HG03571 (cell line): ENCODE measurements around the gene ALG11.
A peak's percentile ranks its signal among the peaks of the same experiment; 100 is the strongest.
"Not testable (repeated sequence)": the region's sequence is repeated elsewhere in the genome, so short reads cannot be mapped to it uniquely, and the experiment has no call there.

Source experiments
- ATAC-seq: cut with Tn5 transposase; IDR thresholded peaks from one replicate; pipeline ENCODE4 v1.9.1; 2021; ENCODE audit not compliant: unreplicated experiment

ALG11 gene

DNA sequence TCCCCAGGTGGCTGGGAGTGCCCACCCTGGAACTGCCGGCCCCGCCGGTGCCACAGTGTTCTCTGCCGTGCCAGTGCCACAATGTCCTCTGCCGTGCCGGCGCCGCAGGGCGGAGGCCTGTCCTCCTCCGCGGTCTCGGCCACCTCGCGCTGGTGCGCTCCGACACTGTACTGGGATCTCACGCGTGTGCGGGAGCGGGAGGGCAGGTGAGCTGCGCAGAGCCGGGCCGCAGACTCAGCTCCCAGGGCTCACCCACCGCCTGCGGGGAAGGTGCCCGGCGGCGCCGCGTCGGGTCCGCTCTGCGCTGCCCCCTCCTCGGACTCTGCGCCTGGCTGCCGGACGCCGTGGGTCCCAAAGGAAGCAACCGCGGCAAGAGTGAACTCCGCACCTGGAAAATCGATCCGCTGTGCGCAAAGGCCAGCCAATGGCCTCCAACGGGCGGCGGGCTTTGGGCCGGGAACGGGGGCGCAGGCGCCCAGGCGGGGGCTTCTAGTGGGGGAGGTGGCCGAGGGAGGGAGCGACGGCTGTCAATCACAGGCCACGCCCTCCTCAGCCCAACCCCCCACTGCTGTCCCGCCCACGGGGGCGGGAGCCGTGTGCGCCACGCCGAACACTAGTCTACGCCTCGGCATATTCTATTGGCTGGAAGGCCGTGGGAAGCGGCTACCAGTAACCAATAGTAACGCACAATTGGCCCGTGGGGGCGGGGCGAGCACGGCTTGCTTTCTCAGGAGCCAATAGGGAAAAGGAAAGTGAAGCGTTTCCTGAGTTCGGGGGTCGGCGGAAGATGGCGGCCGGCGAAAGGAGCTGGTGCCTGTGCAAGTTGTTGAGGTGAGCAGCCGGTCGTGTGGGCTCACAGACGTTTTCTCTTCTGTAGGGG is at the start of gene ALG11:
Gene ALG11 (plus strand): TSS at position 767 of the 880 bp plus-strand sequence. CDS start 21 bp downstream, at position 788.
- ATAC-seq, result peak; percentile 100

GRCh38 chr13:51966186-51966585 is 46.0 kb upstream of the ALG11 start:
- ATAC-seq, result no peak

GRCh38 chr13:51967482-51968446 is 44.4 kb upstream of the ALG11 start:
- no peak for ATAC-seq

GRCh38 chr13:51970349-51970748 is 41.8 kb upstream of the ALG11 start:
- ATAC-seq, result no peak

DNA sequence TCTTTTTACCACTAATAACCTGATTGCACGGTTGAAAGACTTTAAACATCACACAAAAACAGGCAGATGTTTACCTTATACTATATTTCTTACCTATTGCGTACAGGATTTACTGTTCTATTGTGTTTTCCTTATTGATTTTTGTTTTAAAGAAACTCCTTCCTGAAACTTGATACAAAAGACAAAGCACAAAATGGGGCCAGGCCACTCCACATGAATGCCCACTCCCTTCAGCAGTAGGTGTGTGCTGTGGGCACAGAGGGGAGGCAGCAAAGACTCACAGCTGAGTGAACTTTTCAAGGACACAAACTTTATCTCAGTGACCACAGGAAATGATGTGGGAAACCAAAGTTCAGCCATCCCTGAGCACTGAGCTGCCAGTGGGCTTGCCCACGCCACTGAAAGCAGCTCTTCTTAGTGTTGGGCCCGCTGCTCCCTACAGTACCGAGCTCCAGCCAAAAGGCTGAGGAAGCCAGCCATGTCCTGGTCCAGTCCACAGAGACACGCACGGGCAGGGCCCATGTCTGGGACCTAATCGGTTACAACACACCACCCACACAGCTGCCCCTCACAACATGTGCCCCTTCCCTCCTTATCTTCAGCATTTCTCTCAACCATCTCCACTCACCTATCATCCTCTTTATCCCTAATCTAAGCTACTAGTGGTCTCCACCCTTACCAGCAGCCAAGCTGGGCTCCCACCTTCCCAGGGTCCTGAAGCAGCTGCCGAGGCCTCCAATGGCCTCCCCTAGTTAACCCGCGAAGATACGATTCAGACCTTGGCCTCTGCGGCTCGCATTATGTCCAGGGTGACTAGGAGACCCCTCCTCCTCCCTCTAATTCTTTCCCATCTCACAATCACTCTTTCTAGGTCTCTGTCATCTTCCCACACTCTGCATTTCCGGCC is 40.4 kb upstream of the ALG11 start:
- no peak for ATAC-seq

- no peak for ATAC-seq
Observed at GRCh38 chr13:51974482-51974881, 37.7 kb upstream of the ALG11 start.

DNA sequence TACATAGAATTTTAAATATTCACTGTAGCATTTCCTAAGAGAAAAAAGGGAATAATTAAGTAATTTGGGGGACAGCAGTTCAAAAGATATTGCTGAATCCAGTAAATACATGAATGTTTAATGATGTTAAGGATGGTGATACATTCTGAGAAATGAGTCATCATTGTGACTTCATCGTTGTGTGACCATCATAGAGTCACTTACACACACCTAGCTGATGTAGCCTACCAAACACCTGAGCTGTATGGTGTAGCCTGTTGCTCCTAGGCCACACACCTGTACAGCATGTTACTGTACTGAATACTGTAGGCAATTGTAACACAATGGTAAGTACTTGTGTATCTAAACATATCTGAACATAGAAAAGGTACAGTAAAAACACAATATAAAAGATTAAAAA is 35.8 kb upstream of the ALG11 start:
- no peak for ATAC-seq

DNA sequence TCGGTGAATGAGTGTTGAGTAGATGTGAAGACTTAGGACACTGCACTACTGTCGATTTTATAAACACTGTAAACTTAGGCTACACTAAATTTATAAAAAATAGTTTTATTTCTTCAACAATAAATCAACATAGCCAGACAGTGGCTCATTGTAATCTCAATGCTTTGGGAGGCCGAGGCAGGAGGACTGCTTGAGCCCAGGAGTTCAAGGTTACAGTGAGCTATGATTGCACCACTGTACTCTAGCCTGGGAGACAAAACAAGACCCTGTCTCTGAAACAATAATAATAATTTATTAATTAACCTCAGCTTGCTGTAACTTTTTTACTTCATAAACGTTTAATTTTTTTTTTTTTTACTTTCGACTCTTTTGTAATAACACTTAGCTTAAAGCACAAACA is 35.3 kb upstream of the ALG11 start:
- ATAC-seq, result no peak

DNA sequence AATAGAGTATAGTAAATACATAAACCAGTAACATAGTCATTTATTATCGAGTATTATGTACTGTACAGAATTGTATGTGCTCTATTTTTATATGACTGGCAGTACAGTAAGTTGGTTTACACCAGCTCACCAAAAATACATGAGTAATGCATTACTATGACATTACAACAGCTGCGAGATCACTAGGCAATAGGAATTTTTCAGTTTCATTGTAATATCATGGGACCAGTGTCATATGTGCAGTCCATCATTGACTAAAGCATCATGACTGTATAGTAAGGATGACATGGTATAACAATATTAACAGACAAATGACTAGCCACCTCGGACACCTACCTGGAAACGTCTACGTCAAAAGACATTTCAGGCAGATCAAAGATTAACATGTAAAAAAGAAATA is 34.6 kb upstream of the ALG11 start:
- ATAC-seq, result no peak

DNA sequence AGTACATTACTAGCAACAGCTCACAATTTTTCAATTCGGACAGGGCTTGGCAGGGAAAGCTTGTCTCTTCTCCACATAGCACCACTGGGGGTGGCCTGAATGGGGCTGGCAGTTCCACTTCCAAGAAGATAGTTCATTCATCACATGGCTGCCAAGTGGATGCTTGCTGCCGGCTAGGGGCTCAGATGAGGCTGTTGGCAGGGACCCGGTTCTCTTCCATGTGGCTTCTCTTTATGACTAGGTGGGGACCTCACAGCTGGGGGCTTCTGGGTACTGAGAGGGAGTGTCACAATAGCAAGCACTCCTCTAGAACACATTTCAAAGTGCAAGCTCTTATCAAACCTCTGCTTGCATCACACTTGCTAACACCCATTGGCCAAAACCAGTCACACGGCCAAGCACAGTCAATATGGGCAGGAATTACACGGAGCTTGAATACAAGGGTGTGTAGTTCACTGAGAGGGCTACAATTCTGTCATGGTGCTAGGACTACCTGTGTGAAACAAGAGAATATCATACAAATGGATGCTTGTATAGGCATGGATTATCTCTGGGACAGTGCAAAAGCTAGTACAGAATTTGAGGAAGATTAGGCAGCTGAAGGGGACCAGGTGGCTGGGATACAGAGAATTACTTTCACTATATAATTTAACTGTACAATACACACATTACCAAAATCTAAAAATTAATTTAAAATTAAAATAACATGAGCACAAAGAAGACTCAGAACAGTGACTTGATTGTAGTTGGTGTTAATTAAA is 33.2 kb upstream of the ALG11 start:
- ATAC-seq, result no peak

DNA sequence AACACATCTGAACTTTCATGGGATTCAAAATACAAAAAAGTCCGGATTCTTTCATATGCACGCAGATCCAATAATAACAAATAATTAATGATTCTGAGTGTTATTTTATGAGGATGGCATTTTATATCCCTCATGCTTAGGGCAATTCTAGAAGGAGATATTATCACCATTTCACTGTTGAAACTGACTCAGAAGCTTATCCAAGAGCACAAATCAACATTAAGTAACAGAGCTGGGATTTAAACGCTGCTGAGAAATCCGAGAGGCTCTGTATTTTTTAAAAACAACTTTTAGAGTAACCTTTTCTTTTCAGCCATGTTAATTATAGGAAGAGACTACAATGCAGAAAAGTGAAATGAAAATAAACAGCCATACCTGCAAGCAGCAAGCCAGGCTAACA is 31.3 kb upstream of the ALG11 start:
- no peak for ATAC-seq

- no peak for ATAC-seq
Observed at GRCh38 chr13:51981355-51981754, 30.8 kb upstream of the ALG11 start.

DNA sequence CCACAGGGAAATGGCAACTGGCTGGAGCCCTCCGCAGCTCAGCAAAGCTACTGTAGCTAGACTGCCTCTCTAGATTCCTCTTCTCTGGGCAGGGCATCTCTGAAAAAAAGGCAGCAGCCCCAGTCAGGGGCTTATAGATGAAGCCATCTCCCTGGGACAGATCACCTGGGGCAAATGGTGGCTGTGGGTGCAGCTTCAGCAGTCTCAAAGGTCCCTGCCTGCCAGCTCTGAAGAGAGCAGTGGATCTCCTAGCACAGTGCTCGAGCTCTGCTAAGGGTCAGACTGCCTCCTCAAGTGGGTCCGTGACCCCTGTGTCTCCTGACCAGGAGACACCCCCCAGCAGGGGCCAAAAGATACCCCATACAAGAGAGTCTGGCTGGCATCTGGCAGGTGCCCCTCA is 28.9 kb upstream of the ALG11 start:
- not testable (repeated sequence) for ATAC-seq

GRCh38 chr13:51984904-51985303 is 27.3 kb upstream of the ALG11 start:
- ATAC-seq, result not testable (repeated sequence)

GRCh38 chr13:51988988-51989618 is 23.1 kb upstream of the ALG11 start:
- ATAC-seq, result no peak

- ATAC-seq, result no peak
Observed at GRCh38 chr13:51993713-51994112, 18.5 kb upstream of the ALG11 start.

DNA sequence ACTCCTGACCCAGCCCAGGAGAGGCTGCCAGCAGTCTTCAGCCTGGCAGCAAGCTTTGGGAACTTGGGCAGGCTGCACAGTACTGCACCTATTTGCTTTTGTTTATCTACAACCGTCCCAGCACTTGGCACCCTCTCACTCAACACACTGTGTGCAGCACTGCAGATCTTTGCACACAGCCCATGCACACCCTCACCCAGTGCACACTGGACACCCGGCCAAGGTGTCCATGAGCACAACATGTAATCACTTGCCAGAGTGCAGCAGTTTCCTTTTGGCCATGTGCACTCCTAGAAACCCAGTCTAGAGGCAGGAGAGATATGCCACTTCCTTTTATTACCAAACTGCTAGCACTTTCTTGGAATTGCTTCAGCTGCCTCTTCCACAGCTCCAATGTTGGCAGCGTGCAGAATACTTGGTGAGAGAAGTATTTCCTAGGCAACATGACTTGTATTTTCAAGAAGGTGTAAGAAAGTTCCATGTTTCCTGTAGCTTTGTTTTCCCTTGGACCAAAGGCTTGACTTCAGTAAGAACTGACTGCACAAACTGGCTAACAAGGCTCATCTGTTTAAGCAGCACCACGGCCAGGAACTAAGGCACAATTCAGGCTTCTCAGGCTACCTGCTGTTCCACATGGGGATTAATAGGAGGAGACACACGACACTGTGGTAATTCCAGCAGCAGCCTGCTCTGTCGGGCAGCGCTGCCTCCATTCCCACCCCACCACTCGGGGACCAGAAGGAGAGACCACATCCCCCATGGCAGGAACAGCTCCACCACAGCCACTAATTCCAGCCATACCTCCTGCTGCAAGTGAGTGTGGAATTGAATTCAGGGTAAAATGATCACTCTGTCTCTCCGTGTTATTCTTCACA is 16.3 kb upstream of the ALG11 start:
- no peak for ATAC-seq

DNA sequence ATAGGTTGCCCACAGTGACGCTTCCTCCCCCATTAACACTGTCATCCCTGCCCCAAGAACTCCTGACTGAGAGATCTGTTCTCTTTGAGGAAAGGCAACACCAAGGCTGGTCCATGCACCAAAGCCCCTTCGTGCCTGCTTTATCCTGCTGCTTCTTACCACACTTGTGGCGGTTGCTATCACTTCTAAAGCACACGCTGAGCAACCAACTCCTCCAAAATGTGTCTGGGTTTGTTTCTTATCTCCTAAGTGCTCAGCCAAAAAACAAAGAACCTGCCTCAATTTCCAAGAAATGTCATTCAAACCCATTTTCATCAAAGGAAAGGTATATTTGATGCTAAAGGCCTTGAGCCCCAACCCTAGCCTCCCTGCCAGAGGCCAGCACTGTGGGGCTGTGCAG is 15.6 kb upstream of the ALG11 start:
- no peak for ATAC-seq

- no peak for ATAC-seq
Observed at GRCh38 chr13:51997186-51997585, 15.0 kb upstream of the ALG11 start.
